Measurements from ENCODE around the gene VPS51. TPM values are rescaled to one million over a fixed set of nuclear protein-coding genes. Genes with fewer than 3 reads are reported as not detected.

The VPS51 gene
- total and polyA plus RNA-seq, 2 of the 4 experiments (the other 2 are of a cell fraction), result 56.3 to 113 TPM

GRCh38 chr11:65047581-65048422 is 48.2 kb upstream of the VPS51 start (continued):
- no peak for TF ChIP-seq MXI1 (IDR thresholded peaks at IDR 0.05; ENCODE audit: borderline replicate concordance, low read depth, low read length)
- TF ChIP-seq CEBPB (IDR thresholded peaks at IDR 0.05; ENCODE audit: low read depth, low read length), result no peak

GRCh38 chr11:65051398-65051858 is 44.6 kb upstream of the VPS51 start:
- H3K4me3 ChIP-seq (ENCODE audit: insufficient read depth, low read depth, low read length), result no peak overlapping the region
- H3K56ac ChIP-seq (ENCODE audit: extremely low read depth, insufficient read depth, low read length), result no peak overlapping the region
- in situ Hi-C loops (cut with MboI; ENCODE audit: low sequenced_read_pairs), result no loop called here
- H3K27ac ChIP-seq (ENCODE audit: insufficient read depth, low read length), result no peak overlapping the region
- peak; percentile 70 for TF ChIP-seq CEBPB (IDR thresholded peaks at IDR 0.05; ENCODE audit: low read depth, low read length)
- no peak for TF ChIP-seq MAZ (IDR thresholded peaks at IDR 0.05; ENCODE audit: borderline replicate concordance, low read depth, low read length)
- H3K18ac ChIP-seq (ENCODE audit: low read depth, low read length), result no peak overlapping the region
- no peak for DNase-seq
- no peak overlapping the region for H3K9ac ChIP-seq (ENCODE audit: low read depth, low read length)
- no peak overlapping the region for H2BK120ac ChIP-seq (ENCODE audit: low read depth, low read length)
- no peak overlapping the region for H2BK20ac ChIP-seq (ENCODE audit: low read depth, low read length)
- no peak overlapping the region for H3K4ac ChIP-seq (ENCODE audit: low read depth, low read length)
- H2BK15ac ChIP-seq (ENCODE audit: low read depth, low read length), result no peak overlapping the region
- ChIA-PET CTCF (no interaction called here), POLR2A (ENCODE audit: unreplicated experiment) (no interaction called here)
- intact Hi-C loops (cut with micrococcal nuclease), result no loop called here
- no peak overlapping the region for H3K23ac ChIP-seq (ENCODE audit: low read depth, low read length)
- H3K14ac ChIP-seq (replicated peaks; ENCODE audit: low read depth, low read length), result no peak overlapping the region
- H3K27me3 ChIP-seq (ENCODE audit: control insufficient read depth, insufficient read depth, low read length), result peaks cover 14% of the 10 kb centered on the region; the same call in 1 of the 2 replicates
- no peak overlapping the region for H2AFZ ChIP-seq (replicated peaks; ENCODE audit: low read length, poor library complexity)
- no peaks in the 10 kb centered on the region for H4K20me1 ChIP-seq (ENCODE audit: insufficient read depth, low read length)
- H4K8ac ChIP-seq (ENCODE audit: low read depth in 2 of 2, low read length in 2 of 2), result no peak overlapping the region
- no peak overlapping the region for H2BK5ac ChIP-seq (ENCODE audit: low read depth, low read length, poor library complexity, severe bottlenecking)
- ATAC-seq (ENCODE audit: low read depth), result no peak
- WGBS, 2 experiments (ENCODE audit: extremely low coverage in 2 of 2, insufficient read length in 1 of 2), result 68% methylated on average over 5 of the region's 9 CpGs; no CpG with 5 or more reads in 1 of the 2 experiments
- no peak overlapping the region for H4K5ac ChIP-seq (ENCODE audit: low read depth, low read length)
- no peaks in the 10 kb centered on the region; the same call in 1 of the 2 replicates for H3K9me1 ChIP-seq (ENCODE audit: insufficient read depth, low read length)
- H2AK9ac ChIP-seq (replicated peaks; ENCODE audit: low read depth, low read length, poor library complexity), result no peak overlapping the region
- no peak overlapping the region for H2AK5ac ChIP-seq (ENCODE audit: low read depth, low read length)
- no TSS peak for BruUV-seq (replicated peaks)
- H4K91ac ChIP-seq (ENCODE audit: insufficient read depth, low read depth, low read length), result no peak overlapping the region
- no peaks in the 10 kb centered on the region for H3K9me3 ChIP-seq (ENCODE audit: control insufficient read depth, insufficient read depth, low read length)
- H3K79me1 ChIP-seq (ENCODE audit: low read depth in 1 of 2, low read length in 2 of 2), result no peaks in the 10 kb centered on the region
- H3K36me3 ChIP-seq (ENCODE audit: control insufficient read depth, insufficient read depth, low read length), result no peaks in the 10 kb centered on the region
- H3K4me2 ChIP-seq (ENCODE audit: low read depth, low read length), result no peak overlapping the region
- dilution Hi-C loops (cut with HindIII; ENCODE audit: low sequenced_read_pairs, unreplicated experiment), result no loop called here
- H3K4me1 ChIP-seq (ENCODE audit: control insufficient read depth, insufficient read depth, low read length), result no peaks in the 10 kb centered on the region

Measured in IMR-90 (cell line).